ENCODE measurements around the gene WDR33.

GRCh38 chr2:127778447-127778846 is 32.5 kb downstream of the WDR33 start:
- TF ChIP-seq CTCF (conservative IDR thresholded peaks at IDR 0.05) (no peak), ZFX (IDR thresholded peaks at IDR 0.05) (no peak)
